NCI-H1694 treated with DMSO at 0.1 percent for 48 hours (cell line): Measurements from ENCODE around the gene NTSR1.
A peak's percentile ranks its signal among the peaks of the same experiment; 100 is the strongest.
"Not testable (repeated sequence)": the region's sequence is repeated elsewhere in the genome, so short reads cannot be mapped to it uniquely, and the experiment has no call there.

Experiments used
- DNase-seq: peaks from one replicate; lab custom pipeline; 2025; lab: John Stamatoyannopoulos, UW

The NTSR1 gene

DNA sequence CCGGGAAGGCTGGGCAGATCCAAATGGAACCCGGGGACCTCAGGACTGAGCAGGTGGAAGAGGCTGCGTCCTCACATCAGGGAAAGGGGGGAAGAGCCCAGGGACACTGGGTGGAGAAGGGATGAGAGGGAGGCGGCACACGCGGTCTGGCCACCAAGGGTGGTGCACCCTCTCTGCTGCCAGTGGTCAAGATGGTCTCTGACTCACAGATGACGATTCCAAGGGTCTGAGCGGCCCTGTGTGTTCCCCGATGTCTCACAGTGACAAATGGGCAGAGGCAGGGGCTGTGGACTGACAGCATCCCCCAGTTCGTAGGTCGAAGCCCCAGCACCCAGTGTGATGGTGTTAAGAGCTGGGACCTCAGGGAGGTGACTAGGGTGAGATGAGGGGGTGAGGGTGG lies 34.3 kb upstream of the NTSR1 start:
- no peak for DNase-seq

DNA sequence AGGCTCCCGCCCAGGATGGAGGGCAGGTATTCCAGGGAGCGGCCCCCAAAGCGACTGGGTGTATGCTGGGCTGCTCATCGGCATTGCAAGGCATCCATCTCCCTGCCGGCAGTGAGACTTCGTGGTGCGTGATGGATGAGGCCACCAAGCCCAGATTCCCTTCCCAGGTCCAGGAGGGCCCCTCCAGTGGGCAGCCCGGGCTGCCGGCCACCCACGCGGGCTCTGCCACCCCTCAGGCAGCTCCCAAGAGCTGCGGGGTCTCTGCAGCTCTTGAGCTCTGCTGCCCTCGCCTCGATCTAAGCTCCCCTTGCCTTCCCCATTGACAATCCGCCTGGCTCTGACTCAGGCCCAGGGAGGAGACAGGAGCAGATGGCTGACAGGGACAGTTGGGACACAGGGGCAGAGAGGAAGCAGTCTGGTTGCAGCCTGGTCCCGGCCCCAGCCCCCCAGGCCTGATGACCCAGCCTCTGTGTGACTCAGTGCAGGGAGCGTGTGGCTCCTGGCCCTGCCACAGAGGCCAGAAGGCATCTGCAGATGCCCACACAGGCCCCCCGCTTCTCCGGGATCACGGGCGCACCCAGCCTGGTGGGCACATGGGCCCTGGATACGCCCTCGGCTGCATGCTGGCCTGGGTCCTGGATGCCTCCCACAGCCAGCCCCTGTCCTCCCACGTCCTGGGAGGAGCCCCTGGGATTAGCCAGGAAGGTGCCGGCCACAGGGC lies 33.3 kb upstream of the NTSR1 start:
- DNase-seq, result peak; percentile 42

DNA sequence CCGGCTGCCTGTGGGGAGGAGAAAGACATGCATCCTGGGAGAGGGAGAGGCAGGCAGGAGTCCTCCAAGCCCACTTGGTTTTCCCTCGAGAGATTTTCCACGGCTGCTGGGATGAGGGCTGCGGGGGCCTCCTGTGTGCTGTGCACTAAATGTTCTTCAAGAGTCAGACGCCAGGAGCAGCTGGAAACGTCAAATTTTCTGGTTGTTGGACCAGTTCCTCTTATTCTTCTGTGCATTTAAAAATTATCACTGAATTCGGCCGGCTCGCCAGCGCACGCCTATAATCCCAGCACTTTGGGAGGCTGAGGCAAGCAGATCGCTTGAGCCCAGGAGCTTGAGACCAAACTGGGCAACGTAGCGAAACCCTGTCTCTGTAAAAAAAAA lies 32.8 kb upstream of the NTSR1 start:
- DNase-seq, result no peak

DNA sequence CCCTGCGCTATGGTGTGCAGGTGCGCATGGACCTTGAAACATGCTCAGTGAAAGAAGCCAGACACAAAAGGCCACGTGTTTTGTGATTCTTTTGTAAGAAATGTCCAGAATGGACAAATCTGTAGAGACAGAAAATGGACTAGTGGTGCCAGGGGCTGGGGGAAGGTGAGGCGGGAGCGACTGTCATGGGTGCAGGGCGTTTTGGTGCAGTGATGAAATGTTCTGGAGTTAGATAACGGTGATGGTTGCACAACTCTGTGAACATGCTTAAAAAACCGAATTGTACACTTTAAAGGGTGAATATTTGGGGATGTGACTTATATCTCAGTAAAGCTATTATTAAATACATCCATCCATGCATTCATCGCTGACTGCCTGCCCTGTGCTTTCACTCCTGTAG lies 31.7 kb upstream of the NTSR1 start:
- DNase-seq, result no peak

DNA sequence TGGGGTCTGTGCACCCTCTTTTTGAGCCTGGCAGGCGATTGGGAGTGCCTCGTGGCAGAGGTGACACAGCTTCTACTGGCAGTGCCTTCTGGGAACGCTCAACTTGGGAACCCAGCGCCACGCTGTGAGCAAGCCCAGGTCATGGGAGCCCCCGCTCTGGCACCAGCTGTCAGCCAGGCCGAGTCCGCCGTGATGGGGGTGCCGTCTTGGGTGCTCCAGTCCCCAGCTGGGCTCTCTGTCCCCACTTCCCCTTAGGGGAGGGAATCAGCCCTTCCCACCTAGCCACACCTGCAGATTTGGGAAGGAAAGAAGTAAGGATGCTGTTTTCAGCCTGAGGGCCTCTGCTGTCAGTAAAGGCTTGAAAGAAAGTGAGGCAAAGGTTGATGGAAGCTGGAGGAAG lies 31.0 kb upstream of the NTSR1 start:
- DNase-seq, result no peak

DNA sequence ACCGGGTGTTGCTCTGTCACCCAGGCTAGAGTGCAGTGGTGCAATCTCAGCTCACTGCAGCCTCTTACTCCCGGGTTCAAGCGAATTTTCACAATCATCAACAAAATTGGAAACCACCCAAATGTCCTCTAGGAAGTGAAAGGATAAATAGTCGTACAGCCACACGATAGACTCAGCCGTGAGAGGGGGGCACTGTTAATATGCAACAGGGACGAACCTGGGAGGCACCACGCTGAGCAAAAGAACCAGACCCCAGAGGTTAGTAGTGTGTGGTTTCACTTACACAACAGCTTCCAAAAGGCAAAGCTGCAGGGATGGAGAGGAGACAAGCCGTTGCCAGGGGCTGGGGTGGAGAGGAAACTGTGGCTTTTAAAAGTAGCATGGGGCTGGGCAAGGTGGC lies 30.1 kb upstream of the NTSR1 start:
- DNase-seq, result no peak

DNA sequence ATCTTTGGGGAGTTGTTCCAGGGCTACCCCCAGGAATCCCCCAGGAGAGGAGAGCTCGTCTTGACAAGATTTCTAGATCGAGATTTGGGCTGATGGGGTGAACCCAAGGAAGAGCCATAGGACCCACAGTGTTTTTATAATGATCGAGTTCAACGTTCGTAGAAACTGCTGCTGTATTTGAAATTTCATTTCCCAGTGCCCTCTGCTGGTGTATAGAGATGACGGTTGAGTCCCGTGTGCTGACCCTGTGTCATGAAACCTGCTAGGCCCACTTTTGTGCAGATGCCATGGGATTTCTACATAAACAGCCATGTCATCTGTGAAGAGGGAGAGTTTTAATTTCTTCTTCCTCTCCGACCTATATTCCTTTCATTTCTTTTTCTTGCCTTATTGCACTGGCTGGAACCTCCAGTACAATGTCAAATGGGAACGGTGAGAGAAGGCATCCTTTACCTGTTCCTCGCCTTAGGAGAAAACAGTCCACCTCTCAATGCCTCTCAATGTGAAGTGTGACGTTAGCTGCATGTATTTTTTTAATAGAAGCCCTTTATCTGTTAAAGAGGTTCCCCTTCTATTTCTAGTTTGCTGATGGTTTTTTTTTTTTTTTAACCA lies 28.6 kb upstream of the NTSR1 start:
- DNase-seq, result no peak

DNA sequence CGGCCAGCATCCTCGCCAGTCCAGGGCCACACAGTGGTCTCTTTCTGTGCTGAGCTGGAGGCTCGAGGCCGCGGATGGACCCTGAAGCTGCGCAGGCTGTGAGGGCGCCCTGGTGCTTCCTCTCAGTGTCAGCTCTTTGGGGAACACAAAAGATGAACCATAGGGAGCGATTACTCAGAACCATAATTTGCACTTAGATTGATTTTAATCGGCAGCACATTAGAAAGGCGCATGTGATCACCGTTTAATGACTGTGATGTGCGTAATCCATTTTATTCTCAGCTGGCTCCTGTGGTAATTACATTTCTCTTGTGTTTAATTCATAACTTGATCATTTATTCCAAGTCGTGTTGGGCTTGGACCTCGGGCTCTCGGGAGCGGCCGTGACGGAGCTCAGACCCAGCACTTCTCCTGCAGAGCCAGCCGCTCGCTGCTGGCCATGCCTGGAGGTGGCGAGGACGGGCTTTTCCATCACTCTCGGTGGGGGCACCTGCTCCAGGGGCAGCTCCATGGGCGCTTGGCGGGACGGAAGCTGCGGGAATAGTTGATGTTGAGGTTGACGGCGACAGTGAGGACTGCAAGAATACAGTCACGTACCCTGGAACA lies 25.6 kb upstream of the NTSR1 start:
- no peak for DNase-seq

DNA sequence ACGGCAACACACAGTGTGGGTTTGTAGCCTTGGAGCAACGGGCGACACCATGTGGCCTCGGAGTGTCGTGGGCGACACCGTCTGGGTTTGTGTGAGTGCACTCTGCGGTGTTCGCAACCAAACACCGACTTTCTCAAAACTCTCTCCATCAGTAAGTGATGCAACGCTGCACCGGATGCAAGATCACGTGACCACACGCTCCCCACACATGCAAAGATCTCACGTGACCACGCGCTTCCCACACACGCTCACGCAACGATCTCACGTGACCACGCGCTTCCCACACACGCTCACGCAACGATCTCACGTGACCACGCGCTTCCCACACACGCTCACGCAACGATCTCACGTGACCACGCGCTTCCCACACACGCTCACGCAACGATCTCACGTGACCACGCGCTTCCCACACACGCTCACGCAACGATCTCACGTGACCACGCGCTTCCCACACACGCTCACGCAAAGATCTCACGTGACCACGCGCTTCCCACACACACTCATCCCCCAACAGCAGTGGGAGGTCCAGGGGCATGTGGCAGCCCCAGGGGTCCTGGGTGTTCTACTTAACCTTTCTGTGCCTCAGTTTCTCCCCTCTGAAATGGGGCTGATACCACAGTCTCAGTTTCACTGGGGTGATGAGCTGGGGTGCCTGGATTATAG lies 24.8 kb upstream of the NTSR1 start:
- DNase-seq, result not testable (repeated sequence)

DNA sequence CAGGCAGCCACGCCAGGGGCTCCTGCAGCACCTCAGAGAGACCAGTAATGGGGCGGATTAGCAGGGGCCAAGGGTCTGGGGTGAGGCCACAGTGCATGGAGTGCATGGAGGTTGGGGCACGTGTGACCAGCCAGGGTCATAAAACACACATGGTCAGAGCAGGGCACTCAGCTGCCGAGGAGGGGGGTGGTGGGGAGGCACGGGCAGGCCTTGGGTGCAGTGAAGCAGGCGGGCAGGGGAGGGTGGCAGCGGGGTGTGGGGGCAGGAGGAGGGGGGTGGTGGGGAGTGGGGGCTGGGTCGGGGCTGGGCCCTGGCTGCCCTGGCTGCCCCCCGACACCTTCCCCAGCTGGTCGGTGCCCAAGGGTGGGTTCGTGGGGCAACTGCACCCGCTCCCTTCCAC lies 23.7 kb upstream of the NTSR1 start:
- DNase-seq, result no peak

DNA sequence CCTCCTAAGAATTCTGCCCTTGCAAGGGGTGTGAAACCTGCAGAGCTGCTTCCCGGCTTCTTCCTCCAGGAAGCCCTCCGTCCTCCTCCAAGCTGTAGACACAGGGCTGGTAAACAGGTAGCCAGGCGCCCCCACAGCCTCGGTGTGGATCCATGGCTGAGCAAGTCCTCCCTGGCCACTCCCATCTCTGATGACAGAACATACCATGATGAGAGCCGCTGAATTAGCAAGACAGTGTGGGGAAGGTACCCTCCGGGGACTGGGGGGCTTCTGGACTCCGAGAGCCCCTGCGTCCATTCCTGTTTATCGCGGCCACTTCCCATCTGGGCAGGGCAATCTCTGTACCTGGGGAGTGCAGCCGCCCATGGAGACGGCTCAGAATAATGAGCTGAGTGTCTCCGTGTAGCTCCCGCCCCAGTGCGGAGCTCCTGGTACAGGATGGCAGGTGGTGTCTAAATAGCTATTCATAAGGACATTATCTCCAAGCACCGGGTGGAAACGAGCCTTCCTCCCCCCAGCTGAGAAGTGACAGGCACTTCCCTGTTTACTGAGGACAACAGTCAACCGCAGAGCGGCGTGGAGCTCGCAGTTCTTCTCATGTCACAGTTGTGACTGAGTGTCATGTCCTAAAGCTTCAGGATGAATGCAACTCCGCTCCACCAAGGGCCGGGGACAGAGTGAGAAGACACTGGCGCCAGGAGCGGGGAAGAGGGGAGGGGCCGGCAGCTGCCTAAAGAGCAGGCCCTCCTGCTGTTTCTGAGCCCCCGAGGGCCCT lies 22.7 kb upstream of the NTSR1 start:
- peak; percentile 60 for DNase-seq

DNA sequence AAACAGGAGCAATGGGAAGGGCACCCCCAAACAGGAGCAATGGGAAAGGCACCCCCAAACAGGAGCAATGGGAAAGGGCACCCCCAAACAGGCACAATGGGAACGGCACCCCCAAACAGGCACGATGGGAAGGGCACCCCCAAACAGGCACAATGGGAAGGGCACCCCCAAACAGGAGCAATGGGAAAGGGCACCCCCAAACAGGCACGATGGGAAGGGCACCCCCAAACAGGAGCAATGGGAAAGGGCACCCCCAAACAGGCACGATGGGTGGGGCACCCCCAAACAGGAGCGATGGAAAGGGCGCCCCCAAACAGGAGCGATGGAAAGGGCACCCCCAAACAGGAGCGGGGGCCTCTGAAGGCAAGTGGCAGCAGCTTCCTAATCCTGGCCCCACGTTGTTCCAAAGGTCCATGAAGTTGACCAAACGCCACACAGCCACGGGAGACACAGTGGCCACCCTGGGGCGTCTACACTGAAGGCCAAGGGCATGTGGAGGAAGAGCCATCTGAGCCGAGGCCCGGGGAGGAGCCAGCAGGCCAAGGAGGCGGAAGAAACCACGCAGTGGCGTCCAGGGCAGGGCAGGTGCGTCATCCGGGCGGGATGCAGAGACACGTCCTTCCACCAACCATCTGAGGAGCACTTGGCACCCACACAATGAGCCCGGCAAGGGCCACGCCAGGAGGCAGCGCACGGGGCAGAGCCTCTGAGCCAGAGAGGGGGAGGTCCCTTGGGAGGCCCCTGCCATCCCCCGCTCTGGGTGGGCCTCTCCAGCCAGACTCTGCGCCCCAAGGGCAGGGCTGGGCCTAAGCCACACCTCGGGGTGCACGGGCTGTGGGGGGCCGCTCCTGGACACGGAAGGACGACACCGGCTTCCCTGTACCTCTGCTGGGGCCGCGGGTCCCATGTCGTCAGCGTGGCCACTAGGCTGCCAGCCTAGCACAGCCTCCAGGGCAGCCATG lies 21.5 kb upstream of the NTSR1 start:
- DNase-seq, result no peak

DNA sequence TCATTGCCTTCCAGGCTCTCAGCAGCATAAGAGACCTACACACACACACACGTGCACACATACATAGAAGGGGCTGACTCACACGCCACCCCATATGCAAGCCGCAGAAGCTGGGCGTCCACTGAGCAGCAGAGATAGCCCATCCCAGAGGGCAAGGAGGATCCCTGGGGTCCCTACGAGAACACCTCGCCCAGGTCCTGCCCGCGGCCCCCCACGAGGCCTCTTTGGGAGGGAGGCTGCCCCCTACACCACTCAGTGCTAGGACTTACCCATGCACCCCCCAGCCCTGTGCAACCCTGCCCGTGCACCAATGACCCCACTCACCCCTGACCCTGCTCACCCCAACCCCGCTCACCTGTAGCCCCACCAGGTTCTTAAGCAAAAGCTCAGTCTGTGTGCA lies 20.6 kb upstream of the NTSR1 start:
- no peak for DNase-seq

DNA sequence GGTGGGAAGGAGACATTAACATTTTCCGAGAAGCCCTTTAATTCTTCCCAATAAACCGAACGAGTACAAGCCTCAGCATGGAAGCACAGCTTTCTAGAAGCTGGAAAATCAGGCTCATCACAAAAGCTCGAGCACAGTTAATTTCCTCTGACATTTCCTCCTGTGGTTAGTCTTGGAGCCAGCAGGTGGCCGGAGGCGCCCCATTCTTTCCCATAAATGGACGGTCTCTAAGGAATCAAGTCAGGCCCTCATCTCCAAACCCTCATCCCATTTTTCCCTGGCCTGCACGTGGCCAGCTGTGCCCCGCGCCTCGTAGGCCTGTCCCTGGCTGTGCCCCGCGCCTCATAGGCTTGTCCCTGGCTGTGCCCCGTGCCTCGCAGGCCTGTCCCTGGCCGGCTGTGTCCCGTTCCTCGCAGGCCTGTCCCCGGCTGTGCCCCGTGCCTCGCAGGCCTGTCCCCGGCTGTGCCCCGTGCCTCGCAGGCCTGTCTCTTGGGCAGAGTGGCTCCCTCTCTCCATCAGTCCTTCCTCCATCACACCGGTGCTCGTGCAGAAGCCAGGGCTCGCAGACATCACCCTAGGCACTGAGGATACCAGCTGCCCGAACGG lies 19.7 kb upstream of the NTSR1 start:
- DNase-seq, result no peak

DNA sequence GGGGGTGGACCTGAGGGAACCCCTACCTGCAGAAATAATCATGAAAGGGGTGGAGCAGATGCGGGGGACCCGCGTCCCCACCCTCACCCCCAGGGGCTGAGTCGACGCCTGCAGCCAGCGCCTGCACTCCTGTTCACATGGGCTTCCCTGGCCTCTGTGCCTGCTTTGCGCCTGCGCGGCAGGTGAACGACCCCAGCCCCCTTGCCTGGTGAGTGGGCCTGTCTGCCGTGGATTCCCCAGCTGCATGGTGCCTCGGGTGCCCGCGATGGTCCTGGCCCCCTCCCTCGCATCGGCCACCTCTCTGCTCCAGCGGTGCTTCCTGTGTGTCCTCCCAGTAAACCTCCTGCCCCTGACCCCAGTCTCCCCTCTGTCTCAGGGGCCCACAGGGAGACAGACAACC lies 18.8 kb upstream of the NTSR1 start:
- no peak for DNase-seq

DNA sequence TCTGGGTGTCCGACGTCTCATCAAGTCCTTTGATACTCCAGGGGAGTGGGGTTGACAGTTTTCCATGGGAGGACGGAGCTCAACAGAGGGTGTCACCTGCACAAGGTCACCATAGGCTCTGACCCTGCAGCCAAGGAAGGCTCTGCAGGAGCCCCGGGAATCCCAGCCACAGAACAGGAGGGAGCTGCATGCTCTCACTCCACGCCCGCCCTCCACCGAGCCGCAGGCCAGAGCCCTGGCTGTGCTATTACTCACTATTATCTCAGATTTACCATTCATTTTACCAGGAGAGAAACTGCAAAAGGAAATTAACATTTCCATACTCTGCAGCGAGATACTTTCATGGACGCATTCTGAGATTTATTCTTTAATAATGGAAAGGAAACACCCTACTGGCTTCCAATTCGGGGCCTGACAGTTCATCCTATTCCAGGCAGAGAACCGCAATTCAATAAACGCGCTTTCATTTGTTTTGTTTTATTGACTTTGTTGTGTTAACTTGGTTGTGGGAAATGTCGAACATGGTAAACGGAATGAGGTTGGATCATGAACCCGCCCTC lies 18.3 kb upstream of the NTSR1 start:
- DNase-seq, result no peak

DNA sequence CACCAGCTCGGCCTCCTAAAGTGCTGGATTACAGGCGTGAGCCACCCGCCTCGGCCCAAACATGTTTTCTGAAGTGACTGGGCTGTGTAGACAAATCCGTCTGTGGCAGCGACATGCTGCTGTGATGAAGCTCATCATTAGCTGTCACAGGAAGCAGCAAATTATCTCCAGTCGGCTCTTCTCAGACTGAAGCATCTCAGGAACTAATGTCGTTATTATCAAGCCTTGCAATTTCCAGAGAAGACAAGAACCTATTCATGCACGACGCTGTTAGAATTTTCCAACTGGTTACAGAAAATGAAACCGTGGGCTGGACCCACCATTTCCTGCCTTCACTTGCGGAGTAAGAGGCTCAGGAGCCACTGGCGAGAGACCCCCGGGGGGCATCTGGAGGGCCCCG lies 17.1 kb upstream of the NTSR1 start:
- DNase-seq, result no peak

DNA sequence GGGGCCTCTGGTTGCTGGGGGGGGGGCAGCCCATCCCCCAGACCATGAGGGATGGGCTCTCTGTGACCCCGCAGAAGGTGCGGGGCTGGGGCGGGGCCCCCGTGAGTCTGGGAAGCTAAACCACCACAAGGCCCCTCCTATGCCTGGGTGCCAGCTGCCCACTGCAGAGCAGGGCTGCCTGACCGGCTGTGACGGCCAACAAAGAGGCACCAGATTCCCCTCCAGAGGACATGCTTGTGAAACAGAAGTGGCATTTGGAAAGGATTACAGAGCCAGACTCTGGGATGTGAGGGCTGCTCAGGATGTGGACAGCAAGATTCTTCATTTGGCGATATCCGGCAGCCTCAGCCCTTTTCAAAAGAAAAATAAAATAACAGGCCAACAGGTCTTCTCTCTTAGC lies 16.5 kb upstream of the NTSR1 start:
- no peak for DNase-seq

DNA sequence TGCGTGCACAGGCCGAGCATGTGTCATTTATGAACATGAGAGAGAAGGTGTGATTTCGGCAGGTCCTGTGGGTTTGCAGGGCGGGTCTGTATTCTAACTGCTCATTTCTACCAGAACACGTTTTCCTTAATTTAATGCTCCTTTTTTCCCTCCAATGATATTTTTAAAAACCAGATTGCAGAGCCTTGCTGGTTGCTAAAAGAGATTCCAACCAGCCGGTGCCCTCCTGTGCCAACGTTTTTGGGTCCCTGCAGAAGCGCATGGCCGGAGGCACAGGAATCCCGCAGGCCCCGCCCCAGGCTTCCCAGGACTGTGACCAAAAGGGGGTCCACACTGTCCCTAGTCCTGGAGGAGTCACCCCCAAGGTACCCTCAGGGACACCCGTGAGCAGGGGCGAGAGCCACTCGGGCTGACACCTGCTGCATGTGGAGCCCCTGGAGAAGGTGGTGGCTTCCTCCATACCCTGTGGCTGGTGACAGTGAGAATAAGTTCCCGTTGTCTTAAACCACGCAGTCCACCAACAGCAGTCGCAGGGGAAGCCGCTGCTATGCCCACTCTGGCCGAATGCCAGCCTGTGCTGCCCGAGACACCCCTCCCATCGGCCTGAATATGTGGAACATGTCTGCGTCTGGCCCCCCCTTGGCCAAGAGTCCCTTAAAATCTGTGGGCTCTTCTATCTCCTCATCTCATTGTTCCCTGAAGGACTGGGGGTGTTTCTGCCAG lies 15.7 kb upstream of the NTSR1 start:
- DNase-seq, result no peak

DNA sequence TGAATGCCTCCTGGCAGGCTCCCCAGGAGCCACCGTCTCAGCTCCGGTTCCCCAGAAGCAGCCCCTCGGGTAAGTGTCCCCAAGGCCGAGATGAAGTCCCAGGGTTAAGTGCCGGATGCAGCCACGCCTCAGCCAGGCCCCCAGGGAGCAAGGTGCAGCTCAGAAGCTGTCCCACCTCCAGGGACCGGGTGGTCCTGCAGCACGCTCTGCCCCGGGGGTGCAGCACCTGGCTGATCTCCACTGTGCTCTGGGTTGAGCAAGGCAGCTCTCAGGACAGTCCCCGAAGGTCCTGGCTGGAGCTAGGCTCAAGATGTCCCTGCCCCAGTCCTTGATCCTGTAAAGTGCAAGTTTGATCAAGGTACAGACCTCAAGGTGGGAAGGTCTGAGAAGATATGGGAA lies 15.1 kb upstream of the NTSR1 start:
- DNase-seq, result no peak
